GM12878 (cell line): ENCODE data around the gene ATP6V0C. TPM values are rescaled to one million over a fixed set of nuclear protein-coding genes. Genes with fewer than 3 reads are reported as not detected.

Source experiments
- ATAC-seq: fragments of 200-7000 bp; cut with Tn5 transposase; 3 replicates; pipeline ENCODE4 v1.9.1; 2020; ENCODE audit warnings: mild to moderate bottlenecking, moderate library complexity
- BruUV-seq: library from RNA; stranded (reverse); fragments of 400-500 nt; replicated peaks from 2 replicates; lab custom pipeline; 2021; lab: Mats Ljungman, UMichigan
- CTCF ChIA-PET: fragments of 300-600 bp; sonication (Branson Sonifier 250); formaldehyde crosslinking; extraction: SDS; loops from one replicate; lab custom pipeline; 2021; ENCODE audit warnings: inconsistent platforms; lab: Yijun Ruan, JAX
- POLR2A ChIA-PET: fragments of 350-600 bp; formaldehyde crosslinking; extraction: SDS; loops from one replicate; lab custom pipeline; 2021; ENCODE audit warnings: inconsistent platforms; lab: Charles Lee
- RAD21 ChIA-PET: fragments of 300-600 bp; sonication (Branson Sonifier 250); formaldehyde crosslinking; loops from one replicate; lab custom pipeline; 2023; ENCODE audit warnings: antibody characterized with exemption; ENCODE audit not compliant: unreplicated experiment; lab: Charles Lee
- SMC1A ChIA-PET: fragments of 300-600 bp; sonication (Branson Sonifier 250); formaldehyde crosslinking; loops from one replicate; lab custom pipeline; 2023; ENCODE audit not compliant: unreplicated experiment, uncharacterized antibody; lab: Charles Lee
- DNase-seq: peaks from one replicate; pipeline ENCODE4 v3.0.0-alpha.2; 2011; ENCODE audit warnings: low read depth, low spot score
- FAIRE-seq: peaks from 3 replicates; lab custom pipeline; 2011; peaks lifted over from hg19 to GRCh38; lab: Jason Lieb, UNC
- H2AFZ ChIP-seq: 2 replicates; pipeline ENCODE4 v1.6.0; 2011; ENCODE audit warnings: low read depth, low read length, control low read depth; ENCODE audit not compliant: control insufficient read depth
- H3K27ac ChIP-seq: 2 replicates; pipeline ENCODE4 v1.5.1; 2011; ENCODE audit warnings: control low read depth; ENCODE audit not compliant: control insufficient read depth, insufficient read depth
- H3K27me3 ChIP-seq, 2 experiments: replicated peaks in 1 of 2; 2 replicates each; pipeline versions ENCODE4 v1.6.0 to v1.6.1; 2011; ENCODE audit warnings: low read length in 1 of 2; ENCODE audit not compliant: control insufficient read depth in 2 of 2, insufficient read depth in 2 of 2
- H3K36me3 ChIP-seq, 2 experiments: 2 replicates each; pipeline ENCODE4 v1.5.1; 2011; ENCODE audit warnings: low read length in 1 of 2; ENCODE audit not compliant: control insufficient read depth in 2 of 2, insufficient read depth in 2 of 2
- H3K4me1 ChIP-seq: 2 replicates; pipeline ENCODE4 v1.6.1; 2011; ENCODE audit warnings: mild to moderate bottlenecking, low read length, moderate library complexity, mixed read lengths; ENCODE audit not compliant: control insufficient read depth, insufficient read depth
- H3K4me2 ChIP-seq: 2 replicates; pipeline ENCODE4 v1.6.0; 2011; ENCODE audit warnings: control low read depth; ENCODE audit not compliant: control insufficient read depth, insufficient read depth
- H3K4me3 ChIP-seq: fragments of 200-600 bp; sonication (generic); 2 replicates; pipeline ENCODE4 v1.5.1; 2016
- H3K79me2 ChIP-seq: 2 replicates; pipeline ENCODE4 v1.6.0; 2011; ENCODE audit warnings: low read length; ENCODE audit not compliant: control insufficient read depth, insufficient read depth
- H3K9ac ChIP-seq: 2 replicates; pipeline ENCODE4 v1.8.0; 2011; ENCODE audit warnings: low read length, control low read depth, mixed read lengths; ENCODE audit not compliant: control insufficient read depth, insufficient read depth
- H3K9me3 ChIP-seq: replicated peaks from 3 replicates; pipeline ENCODE4 v1.5.1; 2011; ENCODE audit warnings: mild to moderate bottlenecking, low read length; ENCODE audit not compliant: control insufficient read depth, insufficient read depth
- H4K20me1 ChIP-seq: 2 replicates; pipeline ENCODE4 v1.6.0; 2011; ENCODE audit not compliant: control insufficient read depth, insufficient read depth
- BMI1 ChIP-seq: fragments of 450-650 bp; IDR thresholded peaks from 2 replicates; pipeline ENCODE4 v1.6.1; 2016; ENCODE audit warnings: mild to moderate bottlenecking, moderate library complexity, borderline replicate concordance
- CBX3 ChIP-seq: fragments of 200-600 bp; sonication (generic); IDR thresholded peaks from 2 replicates; pipeline ENCODE4 v1.6.1; 2016; ENCODE audit warnings: low read depth, borderline replicate concordance
- CBX5 ChIP-seq: sonication (generic); IDR thresholded peaks from 2 replicates; pipeline ENCODE4 v1.6.1; 2016; ENCODE audit warnings: low read depth, moderate library complexity, mild to moderate bottlenecking, inconsistent platforms
- CREB1 ChIP-seq: IDR thresholded peaks from 2 replicates; pipeline ENCODE4 v1.6.1; 2012; ENCODE audit warnings: low read depth, mild to moderate bottlenecking, inconsistent platforms
- CREM ChIP-seq: IDR thresholded peaks from 2 replicates; pipeline ENCODE4 v1.6.1; 2014; ENCODE audit warnings: antibody characterized with exemption, low read depth
- ESRRA ChIP-seq: IDR thresholded peaks from 2 replicates; pipeline ENCODE4 v1.6.1; 2012; ENCODE audit warnings: mild to moderate bottlenecking, low read length, improper control_type of control experiment
- MEF2A ChIP-seq: IDR thresholded peaks from 2 replicates; pipeline ENCODE4 v1.6.1; 2011; ENCODE audit warnings: low read depth, mild to moderate bottlenecking, low read length, moderate library complexity; ENCODE audit not compliant: insufficient read depth
- MTA2 ChIP-seq: fragments of 450-650 bp; IDR thresholded peaks from 2 replicates; pipeline ENCODE4 v1.6.1; 2016; ENCODE audit warnings: low read depth, mild to moderate bottlenecking, moderate library complexity
- MYC ChIP-seq: IDR thresholded peaks from 2 replicates; pipeline ENCODE4 v1.6.1; 2011; ENCODE audit warnings: mild to moderate bottlenecking, low read length, moderate library complexity, inconsistent platforms; ENCODE audit not compliant: insufficient read depth, insufficient replicate concordance, insufficient read length, severe bottlenecking
- NFYB ChIP-seq: IDR thresholded peaks from 2 replicates; pipeline ENCODE4 v1.6.1; 2011; ENCODE audit warnings: low read depth, mild to moderate bottlenecking, low read length, improper control_type of control experiment, moderate library complexity; ENCODE audit not compliant: insufficient read depth
- PAX5 ChIP-seq: IDR thresholded peaks from 2 replicates; pipeline ENCODE4 v1.6.1; 2011; ENCODE audit warnings: low read depth, low read length, borderline replicate concordance
- PML ChIP-seq: IDR thresholded peaks from 2 replicates; pipeline ENCODE4 v1.6.1; 2012; ENCODE audit warnings: low read length, inconsistent platforms
- RAD51 ChIP-seq: fragments of 450-650 bp; IDR thresholded peaks from 2 replicates; pipeline ENCODE4 v1.6.1; 2016; ENCODE audit warnings: moderate library complexity, mild to moderate bottlenecking, inconsistent platforms
- RB1 ChIP-seq: fragments of 450-650 bp; formaldehyde crosslinking; IDR thresholded peaks from 2 replicates; pipeline ENCODE4 v1.6.1; 2017; ENCODE audit warnings: mild to moderate bottlenecking, borderline replicate concordance
- SRF ChIP-seq, 2 experiments: IDR thresholded peaks; 2 replicates each; pipeline ENCODE4 v1.6.1; 2011; ENCODE audit warnings: low read depth in 2 of 2, low read length in 2 of 2, mild to moderate bottlenecking in 1 of 2, moderate library complexity in 1 of 2
- TARDBP ChIP-seq: IDR thresholded peaks from 2 replicates; pipeline ENCODE4 v1.6.1; 2016; ENCODE audit warnings: borderline replicate concordance
- WGBS: methylation state at CpG from one replicate; pipeline ENCODE4 v1.1.6; 2016; ENCODE audit warnings: low lambda C conversion rate; ENCODE audit not compliant: insufficient replicate concordance, insufficient coverage; ENCODE audit errors: missing lambda C conversion rate; 5-methylcytosine and 5-hydroxymethylcytosine counted together
- in situ Hi-C: fragments of 300-500 bp; cut with MboI; formaldehyde crosslinking; loops from 9 replicates; pipeline ENCODE4 v1.14.3; 2018; ENCODE audit warnings: mixed read lengths
- intact Hi-C: fragments of 100-400 bp; cut with micrococcal nuclease; formaldehyde crosslinking; loops from one replicate; pipeline ENCODE4 v1.14.2; 2022; ENCODE audit not compliant: unreplicated experiment
- polyA plus RNA-seq, 11 experiments: library from polyadenylated mRNA; depleted of rRNA in 4 of 11; unstranded in 6 of 11; stranded (reverse) in 5 of 11; fragments of >200 nt; fragmentation: Nextera tagmentation in 4 of 11; fragmentation: Illumina TruSeq in 1 of 11; extraction: Ambion mirVana in 4 of 11; extraction: Trizol in 1 of 11; gene quantifications; 1 replicate in 1 of 11; 2 replicates in 10 of 11; pipeline versions ENCODE4 v1.2.1 to v1.2.3, GENCODE V29; 2011 to 2016; ENCODE audit warnings: inconsistent platforms in 2 of 11, missing spikeins in 2 of 11, low read depth in 1 of 11
- total RNA-seq, 4 experiments: library from RNA; depleted of rRNA in 3 of 4; stranded (reverse); fragments of >200 nt in 3 of 4; fragmentation: Illumina TruSeq in 1 of 4; extraction: Trizol in 1 of 4; gene quantifications; 2 replicates each; pipeline versions ENCODE4 v1.2.1 to v1.2.3, GENCODE V29; 2013 to 2021
- TF ChIP-seq, protein P1 (sequence below): fragments of 450-650 bp; IDR thresholded peaks from 2 replicates; pipeline ENCODE4 v1.6.1; 2014; ENCODE audit warnings: mild to moderate bottlenecking
- TF ChIP-seq, protein P2 (sequence below): fragments of 450-650 bp; IDR thresholded peaks from 2 replicates; pipeline ENCODE4 v1.6.1; 2016; ENCODE audit warnings: mild to moderate bottlenecking
- TF ChIP-seq, protein P3 (sequence below), 3 experiments: IDR thresholded peaks in 2 of 3; conservative IDR thresholded peaks in 1 of 3; 2 replicates each; pipeline ENCODE4 v1.5.1; 2011; ENCODE audit warnings: low read depth in 3 of 3, low read length in 3 of 3, mild to moderate bottlenecking in 3 of 3, control low read depth in 2 of 3, moderate library complexity in 2 of 3, inconsistent platforms in 1 of 3, mixed read lengths in 1 of 3; ENCODE audit not compliant: control insufficient read depth in 2 of 3, insufficient read depth in 1 of 3; ENCODE audit errors: extremely low read depth in 1 of 3

Gene ATP6V0C
- total and polyA plus RNA-seq, 10 of the 15 experiments (the other 5 are each of a cell fraction or from before 2014, with no cell fraction given) = 2.4 to 135 (median 18.4) TPM

DNA sequence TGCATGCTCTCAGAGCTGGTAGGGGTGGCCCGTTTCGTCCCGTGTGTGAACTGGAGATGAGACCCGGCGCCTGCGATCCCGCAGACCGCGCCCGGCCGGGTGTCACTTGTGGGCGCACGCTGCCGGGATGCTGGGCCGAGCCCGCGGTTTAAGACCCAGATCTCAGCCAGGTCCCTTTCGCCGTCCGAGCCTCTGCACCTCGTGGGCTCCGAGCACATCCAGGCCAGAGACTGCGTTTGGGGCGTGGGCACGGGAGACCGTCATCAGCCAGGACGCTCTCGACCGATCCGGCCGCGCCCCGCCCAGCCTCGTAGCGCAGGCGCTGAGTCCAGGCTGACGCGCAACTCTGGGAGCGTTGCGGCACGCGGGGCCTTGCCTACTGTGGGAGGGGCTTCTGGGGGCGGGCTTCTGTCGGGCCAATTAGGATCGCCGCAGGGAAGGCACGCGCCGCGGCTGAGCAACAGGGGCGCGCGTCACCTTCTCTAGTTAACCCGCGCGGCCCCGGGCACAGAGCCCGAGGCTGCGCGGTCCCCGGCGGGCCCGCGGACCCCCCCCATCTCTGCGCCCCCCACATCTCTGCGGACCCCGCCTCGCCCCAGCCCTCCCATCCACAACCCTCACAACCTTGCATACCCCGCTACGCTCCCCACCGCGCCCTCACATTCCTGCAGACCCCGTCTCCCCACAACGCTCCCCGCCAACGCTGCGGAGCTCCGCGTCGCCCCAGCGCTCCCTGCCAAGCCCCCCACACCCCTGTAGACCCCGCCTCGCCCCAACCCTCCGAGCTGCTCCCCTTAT, 18.1 kb downstream of the ATP6V0C start:
- WGBS = 1% methylated on average over 69 of the region's 84 CpGs
- Histone ChIP-seq H3K4me2 (peak overlapping the region; percentile 100), H3K4me3 (peak overlapping the region; percentile 95), H3K27ac (peak overlapping the region; percentile 89), H3K9ac (peak overlapping the region; percentile 85), H3K36me3 (peaks cover 1 to 17% of the 10 kb centered on the region in 2 experiments; a peak in 3 of 4 replicates), H2AFZ (peak overlapping the region; percentile 82), H3K9me3 (no peaks in the 10 kb centered on the region), H3K27me3 (no peaks in the 10 kb centered on the region), H3K4me1 (peaks cover 13% of the 10 kb centered on the region), H3K79me2 (no peaks in the 10 kb centered on the region), H4K20me1 (no peaks in the 10 kb centered on the region)
- ChIA-PET RAD21 (interaction anchor here (0.6 to 1.3 kb wide), 2 partner anchors 19 to 25 kb away, joined by 3 to 6 read pairs; no protein-coding TSS in a partner anchor), SMC1A (no interaction called here), POLR2A (interaction anchor here (0.8 to 1.6 kb wide), 5 partner anchors 12 to 377 kb away, joined by 3 to 8 read pairs (median 4); partner anchors contain the start of genes AMDHD2, ATP6V0C, ECI1 and TRAF7), CTCF (interaction anchor here (1.1 to 1.7 kb wide), 2 partner anchors 16 to 22 kb away, joined by 3 to 4 read pairs; no protein-coding TSS in a partner anchor)
- DNase-seq (peak; percentile 84), ATAC-seq (peak; percentile 96), FAIRE-seq (peak; percentile 98)
- in situ Hi-C loops = no loop called here
- BruUV-seq = no TSS peak
- intact Hi-C loops = loop anchor here (10.0 kb wide), 1 partner anchor 153 kb away; the partner anchor contains the start of gene KCTD5
- TF ChIP-seq TARDBP (0 out of 2 replicates have a peak, but pooled peaks have one; percentile 48), PAX5 (0 out of 2 replicates have a peak, but pooled peaks have one; percentile 35), ESRRA (no peak), BMI1 (no peak), RAD51 (peak; percentile 44; the same call in 1 of the 2 replicates), CBX3 (no peak), CBX5 (no peak), MTA2 (no peak), MYC (peak; percentile 76), SRF (IDR thresholded peaks at IDR 0.05; ENCODE audit: low read depth in 2 of 2, low read length in 2 of 2) (peak in 1 of 2 experiments; percentile 5; a peak in 1 of 4 replicates), NFYB (peak; percentile 49; the same call in 1 of the 2 replicates), PML (0 out of 2 replicates have a peak, but pooled peaks have one; percentile 27), MEF2A (no peak), RB1 (0 out of 2 replicates have a peak, but pooled peaks have one; percentile 36), CREB1 (peak; percentile 84), CREM (peak; percentile 75)
- TF ChIP-seq, protein P1, sequence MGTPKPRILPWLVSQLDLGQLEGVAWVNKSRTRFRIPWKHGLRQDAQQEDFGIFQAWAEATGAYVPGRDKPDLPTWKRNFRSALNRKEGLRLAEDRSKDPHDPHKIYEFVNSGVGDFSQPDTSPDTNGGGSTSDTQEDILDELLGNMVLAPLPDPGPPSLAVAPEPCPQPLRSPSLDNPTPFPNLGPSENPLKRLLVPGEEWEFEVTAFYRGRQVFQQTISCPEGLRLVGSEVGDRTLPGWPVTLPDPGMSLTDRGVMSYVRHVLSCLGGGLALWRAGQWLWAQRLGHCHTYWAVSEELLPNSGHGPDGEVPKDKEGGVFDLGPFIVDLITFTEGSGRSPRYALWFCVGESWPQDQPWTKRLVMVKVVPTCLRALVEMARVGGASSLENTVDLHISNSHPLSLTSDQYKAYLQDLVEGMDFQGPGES = no peak
- TF ChIP-seq, protein P2, sequence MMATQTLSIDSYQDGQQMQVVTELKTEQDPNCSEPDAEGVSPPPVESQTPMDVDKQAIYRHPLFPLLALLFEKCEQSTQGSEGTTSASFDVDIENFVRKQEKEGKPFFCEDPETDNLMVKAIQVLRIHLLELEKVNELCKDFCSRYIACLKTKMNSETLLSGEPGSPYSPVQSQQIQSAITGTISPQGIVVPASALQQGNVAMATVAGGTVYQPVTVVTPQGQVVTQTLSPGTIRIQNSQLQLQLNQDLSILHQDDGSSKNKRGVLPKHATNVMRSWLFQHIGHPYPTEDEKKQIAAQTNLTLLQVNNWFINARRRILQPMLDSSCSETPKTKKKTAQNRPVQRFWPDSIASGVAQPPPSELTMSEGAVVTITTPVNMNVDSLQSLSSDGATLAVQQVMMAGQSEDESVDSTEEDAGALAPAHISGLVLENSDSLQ = peak; percentile 16; the same call in 1 of the 2 replicates
- TF ChIP-seq, protein P3, sequence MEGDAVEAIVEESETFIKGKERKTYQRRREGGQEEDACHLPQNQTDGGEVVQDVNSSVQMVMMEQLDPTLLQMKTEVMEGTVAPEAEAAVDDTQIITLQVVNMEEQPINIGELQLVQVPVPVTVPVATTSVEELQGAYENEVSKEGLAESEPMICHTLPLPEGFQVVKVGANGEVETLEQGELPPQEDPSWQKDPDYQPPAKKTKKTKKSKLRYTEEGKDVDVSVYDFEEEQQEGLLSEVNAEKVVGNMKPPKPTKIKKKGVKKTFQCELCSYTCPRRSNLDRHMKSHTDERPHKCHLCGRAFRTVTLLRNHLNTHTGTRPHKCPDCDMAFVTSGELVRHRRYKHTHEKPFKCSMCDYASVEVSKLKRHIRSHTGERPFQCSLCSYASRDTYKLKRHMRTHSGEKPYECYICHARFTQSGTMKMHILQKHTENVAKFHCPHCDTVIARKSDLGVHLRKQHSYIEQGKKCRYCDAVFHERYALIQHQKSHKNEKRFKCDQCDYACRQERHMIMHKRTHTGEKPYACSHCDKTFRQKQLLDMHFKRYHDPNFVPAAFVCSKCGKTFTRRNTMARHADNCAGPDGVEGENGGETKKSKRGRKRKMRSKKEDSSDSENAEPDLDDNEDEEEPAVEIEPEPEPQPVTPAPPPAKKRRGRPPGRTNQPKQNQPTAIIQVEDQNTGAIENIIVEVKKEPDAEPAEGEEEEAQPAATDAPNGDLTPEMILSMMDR (IDR thresholded peaks at IDR 0.05 in 2 of 3, conservative IDR thresholded peaks at IDR 0.05 in 1 of 3; ENCODE audit: control insufficient read depth in 2 of 3, extremely low read depth in 1 of 3, insufficient read depth in 1 of 3, low read depth in 3 of 3, low read length in 3 of 3) = no peak
